Measurements from ENCODE around the gene GALNT1. TPM values are rescaled to one million over a fixed set of nuclear protein-coding genes. Genes with fewer than 3 reads are reported as not detected.

Gene GALNT1
- total and polyA plus RNA-seq, 9 of the 15 experiments (the other 6 are each of a cell fraction or from before 2014, with no cell fraction given), result 14.4 to 54.1 (median 36.6) TPM

DNA sequence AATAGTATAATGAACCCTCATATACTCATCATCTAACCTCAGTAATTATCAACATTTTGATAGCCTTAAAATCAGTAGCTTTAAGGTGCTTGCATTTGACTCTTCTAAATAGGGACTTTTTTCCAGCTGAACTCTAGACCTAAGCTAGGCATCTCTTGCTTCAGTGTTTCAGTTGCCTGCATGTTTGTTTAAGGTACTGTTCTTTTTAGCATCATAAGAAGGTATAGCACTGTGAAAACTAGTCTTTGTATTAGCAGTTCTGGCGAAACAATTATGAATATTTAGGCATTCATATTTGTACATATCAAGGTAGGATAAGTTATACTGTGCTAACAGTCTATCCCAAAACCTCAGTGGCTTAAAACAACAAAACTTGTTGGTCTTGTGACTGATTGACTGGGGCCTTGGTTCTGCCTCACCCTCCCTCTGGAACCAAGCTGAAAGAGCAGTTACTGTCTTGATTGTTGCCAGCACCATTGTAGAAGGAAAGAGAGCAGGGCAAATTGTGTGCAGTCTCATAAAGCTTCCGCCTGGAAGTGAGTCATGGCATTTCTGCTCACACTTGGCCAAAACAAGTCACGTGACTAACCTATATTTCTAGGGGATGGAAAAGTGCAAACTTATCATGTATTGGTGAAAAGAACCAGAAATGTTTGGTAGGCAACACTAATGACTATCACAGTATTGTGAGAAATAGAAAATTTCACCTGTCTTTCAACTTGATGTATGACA lies 24.3 kb downstream of the GALNT1 start (continued):
- TF ChIP-seq, protein P1, sequence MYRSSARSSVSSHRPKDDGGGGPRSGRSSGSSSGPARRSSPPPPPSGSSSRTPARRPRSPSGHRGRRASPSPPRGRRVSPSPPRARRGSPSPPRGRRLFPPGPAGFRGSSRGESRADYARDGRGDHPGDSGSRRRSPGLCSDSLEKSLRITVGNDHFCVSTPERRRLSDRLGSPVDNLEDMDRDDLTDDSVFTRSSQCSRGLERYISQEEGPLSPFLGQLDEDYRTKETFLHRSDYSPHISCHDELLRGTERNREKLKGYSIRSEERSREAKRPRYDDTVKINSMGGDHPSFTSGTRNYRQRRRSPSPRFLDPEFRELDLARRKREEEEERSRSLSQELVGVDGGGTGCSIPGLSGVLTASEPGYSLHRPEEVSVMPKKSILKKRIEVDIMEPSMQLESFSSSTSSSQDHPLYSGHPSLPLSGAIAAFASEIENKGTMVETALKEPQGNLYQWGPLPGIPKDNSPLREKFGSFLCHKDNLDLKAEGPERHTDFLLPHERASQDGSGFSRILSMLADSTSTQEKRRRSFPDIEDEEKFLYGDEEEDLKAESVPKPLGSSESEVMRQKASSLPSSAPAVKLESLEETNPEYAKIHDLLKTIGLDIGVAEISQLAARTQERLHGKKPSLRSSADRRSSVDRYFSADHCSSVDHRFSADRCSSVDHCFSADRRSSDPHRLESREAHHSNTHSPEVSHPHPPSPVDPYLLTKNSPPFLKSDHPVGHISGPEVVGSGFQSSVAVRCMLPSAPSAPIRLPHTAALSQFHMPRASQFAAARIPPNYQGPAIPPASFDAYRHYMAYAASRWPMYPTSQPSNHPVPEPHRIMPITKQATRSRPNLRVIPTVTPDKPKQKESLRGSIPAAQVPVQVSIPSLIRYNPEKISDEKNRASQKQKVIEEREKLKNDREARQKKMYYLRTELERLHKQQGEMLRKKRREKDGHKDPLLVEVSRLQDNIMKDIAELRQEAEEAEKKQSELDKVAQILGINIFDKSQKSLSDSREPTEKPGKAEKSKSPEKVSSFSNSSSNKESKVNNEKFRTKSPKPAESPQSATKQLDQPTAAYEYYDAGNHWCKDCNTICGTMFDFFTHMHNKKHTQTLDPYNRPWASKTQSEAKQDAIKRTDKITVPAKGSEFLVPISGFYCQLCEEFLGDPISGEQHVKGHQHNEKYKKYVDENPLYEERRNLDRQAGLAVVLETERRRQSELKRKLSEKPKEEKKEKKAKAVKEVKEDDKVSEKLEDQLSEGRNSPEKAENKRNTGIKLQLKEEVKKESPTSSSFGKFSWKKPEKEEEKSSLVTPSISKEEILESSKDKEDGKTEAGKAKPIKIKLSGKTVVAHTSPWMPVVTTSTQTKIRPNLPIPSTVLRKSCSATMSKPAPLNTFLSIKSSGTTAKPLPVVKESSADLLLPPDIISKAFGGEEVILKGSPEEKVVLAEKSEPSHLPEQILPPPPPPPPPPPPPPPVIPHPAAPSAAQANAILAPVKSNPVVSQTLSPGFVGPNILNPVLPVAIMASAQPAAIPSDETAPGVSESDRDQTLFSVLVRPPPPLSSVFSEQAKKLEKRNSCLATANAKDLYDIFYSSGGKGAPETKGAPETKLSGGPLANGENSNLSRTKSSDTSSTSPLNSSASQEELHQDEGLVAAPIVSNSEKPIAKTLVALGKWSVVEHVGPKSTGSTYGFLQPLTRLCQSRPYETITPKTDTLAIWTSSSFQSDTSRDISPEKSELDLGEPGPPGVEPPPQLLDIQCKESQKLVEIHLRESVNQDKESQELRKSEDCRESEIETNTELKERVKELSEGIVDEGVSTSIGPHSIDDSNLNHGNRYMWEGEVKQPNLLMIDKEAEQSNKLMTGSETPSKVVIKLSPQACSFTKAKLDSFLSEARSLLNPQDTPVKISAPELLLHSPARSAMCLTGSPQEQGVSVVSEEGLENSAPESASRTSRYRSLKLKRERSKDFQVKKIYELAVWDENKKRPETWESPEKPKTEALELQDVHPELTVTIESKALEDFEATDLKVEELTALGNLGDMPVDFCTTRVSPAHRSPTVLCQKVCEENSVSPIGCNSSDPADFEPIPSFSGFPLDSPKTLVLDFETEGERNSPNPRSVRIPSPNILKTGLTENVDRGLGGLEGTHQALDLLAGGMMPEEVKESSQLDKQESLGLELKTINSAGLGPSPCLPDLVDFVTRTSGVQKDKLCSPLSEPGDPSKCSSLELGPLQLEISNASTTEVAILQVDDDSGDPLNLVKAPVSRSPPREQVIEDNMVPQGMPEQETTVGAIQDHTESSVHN (IDR thresholded peaks at IDR 0.05; ENCODE audit: borderline replicate concordance in 1 of 2, low read depth in 1 of 2), result no peak
- TF ChIP-seq RAD51 (IDR thresholded peaks at IDR 0.05; ENCODE audit: borderline replicate concordance, low read depth) (peak; percentile 88), MYBL2 (IDR thresholded peaks at IDR 0.05; ENCODE audit: low read depth) (no peak), MYBL2 (CRISPR knock-in tag; IDR thresholded peaks at IDR 0.05; ENCODE audit: borderline replicate concordance) (no peak), MYC (IDR thresholded peaks at IDR 0.05; ENCODE audit: low read depth, low read length) (no peak), MYC (CRISPR knock-in tag; IDR thresholded peaks at IDR 0.05; ENCODE audit: borderline replicate concordance, low read depth) (no peak), CGGBP1 (CRISPR knock-in tag; IDR thresholded peaks at IDR 0.05) (no peak), STAG1 (CRISPR knock-in tag; IDR thresholded peaks at IDR 0.05; ENCODE audit: borderline replicate concordance) (no peak), HINFP (tag; conservative IDR thresholded peaks at IDR 0.05; ENCODE audit: low read depth) (no peak), TAF1 (IDR thresholded peaks at IDR 0.05; ENCODE audit: control insufficient read depth, extremely low read depth, insufficient read depth, low read length, severe bottlenecking) (no peak), BHLHE40 (IDR thresholded peaks at IDR 0.05; ENCODE audit: low read length) (0 out of 2 replicates have a peak, but pooled peaks have one; percentile 40)

All from K562 (cell line).